HG02759 (cell line): ENCODE results near the gene GPBP1.

Experiments
- ATAC-seq: cut with Tn5 transposase; IDR thresholded peaks from one replicate; pipeline ENCODE4 v1.9.1; 2021; ENCODE audit warnings: mild to moderate bottlenecking, moderate library complexity; ENCODE audit not compliant: unreplicated experiment

GPBP1 gene

DNA sequence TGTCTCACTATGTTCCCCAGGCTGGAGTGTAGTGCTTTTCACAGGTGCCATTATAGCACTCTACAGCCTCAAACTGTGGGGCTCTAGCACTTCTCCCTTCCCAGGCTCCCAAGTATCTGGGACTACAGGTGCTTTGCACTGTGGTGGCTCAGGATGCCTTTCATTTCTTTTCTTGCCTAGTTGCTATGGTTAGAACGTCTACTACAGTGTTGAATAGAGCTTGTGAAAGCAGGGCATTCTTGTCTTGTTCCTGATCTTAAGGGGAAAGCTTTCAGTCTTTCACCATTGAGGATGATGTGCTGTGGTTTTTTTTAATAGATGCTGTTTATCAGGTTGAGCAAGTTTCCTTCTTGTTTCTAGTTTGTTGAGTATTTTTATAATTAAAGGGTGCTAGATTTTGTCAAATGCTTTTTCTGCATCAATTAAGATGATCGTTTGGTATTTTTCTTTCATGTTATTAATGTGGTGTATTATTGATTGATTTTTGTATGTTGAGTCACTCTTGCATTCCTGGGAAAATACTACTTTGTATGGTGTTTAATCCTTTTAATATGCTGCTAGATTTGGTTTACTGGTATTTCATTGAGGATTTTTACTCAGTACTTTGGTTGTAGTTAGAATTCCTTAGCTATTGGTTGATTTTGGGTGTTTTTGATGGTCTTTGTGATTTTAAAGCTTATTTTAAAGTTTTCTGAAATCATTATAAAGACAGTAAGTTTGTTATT, 35.6 kb downstream of the GPBP1 start:
- no peak for ATAC-seq

GRCh38 chr5:57210633-57211032, 36.8 kb downstream of the GPBP1 start:
- no peak for ATAC-seq

GRCh38 chr5:57211039-57211438, 37.2 kb downstream of the GPBP1 start:
- no peak for ATAC-seq

- ATAC-seq = no peak
These were observed 41.9 kb downstream of the GPBP1 start for GRCh38 chr5:57215629-57216195.

GRCh38 chr5:57216714-57217113, 42.9 kb downstream of the GPBP1 start:
- ATAC-seq = no peak

DNA sequence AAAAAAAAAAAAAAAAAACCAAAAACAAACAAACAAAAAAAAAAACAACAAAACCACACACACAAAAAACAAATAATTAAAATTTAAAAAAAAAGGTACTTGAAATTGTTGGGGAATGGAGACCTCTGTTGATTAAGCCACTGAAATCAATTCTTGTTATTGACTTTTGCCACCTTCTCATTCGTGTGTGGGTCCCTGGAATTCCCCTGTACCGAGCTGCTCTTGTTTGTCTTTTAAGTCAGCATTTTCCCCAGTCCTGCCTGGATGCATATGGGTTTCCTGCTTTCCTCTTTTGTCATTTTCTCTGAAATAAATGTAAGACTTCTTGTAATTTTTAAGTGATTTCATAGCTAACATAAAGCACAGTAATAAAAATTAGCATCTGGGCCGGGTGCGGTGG, 45.5 kb downstream of the GPBP1 start:
- ATAC-seq = no peak

DNA sequence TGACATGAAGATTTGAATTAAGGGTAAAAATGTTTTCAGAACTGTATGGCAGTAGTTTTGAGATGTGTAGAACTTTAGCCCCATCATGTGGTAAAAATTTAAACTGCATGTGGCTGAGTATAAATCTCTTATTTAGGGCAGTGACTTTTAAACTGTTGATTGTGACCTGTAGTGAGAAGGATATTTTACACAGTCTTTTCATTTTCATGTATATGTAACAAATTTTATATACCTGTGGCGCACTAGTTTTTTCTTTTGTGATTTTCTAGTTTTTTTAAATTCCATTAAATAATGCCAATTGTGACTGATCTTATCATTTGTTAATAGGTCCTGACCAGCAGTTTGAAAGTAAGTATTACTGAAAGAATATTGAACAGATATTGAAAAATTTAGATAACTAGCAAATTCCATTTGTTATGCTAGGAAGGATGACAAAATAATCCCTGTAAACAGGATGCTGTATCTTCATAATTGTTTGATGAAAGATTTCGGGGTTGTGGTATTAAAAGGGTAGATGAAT, 47.2 kb downstream of the GPBP1 start:
- peak; percentile 55 for ATAC-seq

GRCh38 chr5:57225553-57225952, 51.7 kb downstream of the GPBP1 start:
- no peak for ATAC-seq

- ATAC-seq = no peak
These were observed 55.5 kb downstream of the GPBP1 start for GRCh38 chr5:57229313-57229712.

DNA sequence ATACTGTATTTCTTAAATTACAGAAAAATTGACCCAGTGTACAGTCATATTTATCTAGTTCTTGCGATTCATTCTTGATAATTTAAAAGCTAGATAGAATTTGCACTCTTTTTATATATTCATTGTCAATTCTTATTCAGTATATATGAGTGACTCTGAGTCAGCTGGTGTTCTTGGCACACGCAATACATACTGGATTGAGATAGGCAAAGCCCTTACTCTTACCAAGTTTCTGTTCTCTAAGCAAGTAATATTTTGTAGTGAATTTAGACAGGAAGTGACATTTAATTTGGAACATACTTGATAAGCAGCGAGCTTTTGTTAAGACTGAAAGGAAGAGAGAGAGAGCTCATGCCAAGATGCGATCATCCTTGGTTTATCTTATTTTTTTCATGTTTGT, 57.7 kb downstream of the GPBP1 start:
- ATAC-seq = no peak

GRCh38 chr5:57232293-57233033, 58.6 kb downstream of the GPBP1 start:
- no peak for ATAC-seq

- peak; percentile 82 for ATAC-seq
These were observed 69.7 kb downstream of the GPBP1 start for GRCh38 chr5:57243286-57244137.

DNA sequence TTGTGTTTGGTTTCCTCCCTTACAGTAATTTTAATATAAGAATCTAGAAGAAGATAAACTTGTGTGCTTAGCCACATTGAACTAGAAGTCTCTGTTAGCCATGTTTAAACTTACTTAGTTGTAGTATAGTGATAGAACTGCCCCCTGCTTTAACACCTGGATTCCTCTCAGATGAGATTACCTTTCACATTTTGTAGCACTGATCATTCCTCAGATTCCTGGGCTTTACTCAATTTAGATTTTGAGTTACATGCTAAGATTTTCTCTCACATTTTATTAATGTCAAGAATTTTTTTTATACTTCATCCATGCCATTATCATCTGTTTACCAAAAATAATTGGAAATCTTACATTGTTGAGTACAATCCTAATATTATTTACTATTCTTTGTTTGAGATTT, 70.5 kb downstream of the GPBP1 start:
- no peak for ATAC-seq

DNA sequence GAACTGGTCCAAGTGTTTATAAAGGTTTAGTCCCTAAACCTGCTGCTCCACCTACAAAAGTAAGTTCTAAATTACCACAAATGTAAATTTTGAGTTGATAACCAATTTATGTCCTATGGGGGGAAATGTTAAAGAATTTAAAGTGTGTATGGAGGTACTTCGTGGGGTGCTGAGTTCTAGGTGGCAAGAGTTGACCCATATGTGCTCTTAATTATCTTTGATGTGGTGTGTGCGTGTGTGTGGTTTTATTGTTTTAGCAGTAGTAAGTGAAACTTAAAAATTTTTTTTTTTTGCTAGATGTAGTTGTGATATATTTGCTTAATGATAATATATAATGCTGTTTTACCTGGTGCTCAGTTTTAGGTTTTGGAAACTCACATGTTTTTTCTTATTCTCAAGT, 72.6 kb downstream of the GPBP1 start:
- no peak for ATAC-seq

GRCh38 chr5:57247765-57248164, 73.9 kb downstream of the GPBP1 start:
- no peak for ATAC-seq

GRCh38 chr5:57249265-57249874, 75.5 kb downstream of the GPBP1 start:
- no peak for ATAC-seq

GRCh38 chr5:57258052-57258451, 84.2 kb downstream of the GPBP1 start:
- ATAC-seq = no peak

- no peak for ATAC-seq
These were observed 85.1 kb downstream of the GPBP1 start for GRCh38 chr5:57258943-57259342.

- ATAC-seq = no peak
These were observed 85.8 kb downstream of the GPBP1 start for GRCh38 chr5:57259704-57260103.

GRCh38 chr5:57262541-57262940, 88.7 kb downstream of the GPBP1 start:
- ATAC-seq = no peak

- no peak for ATAC-seq
These were observed 93.9 kb downstream of the GPBP1 start for GRCh38 chr5:57267805-57268204.
